Left cardiac atrium (tissue), 4 donors: ENCODE results near the gene RAD50. TPM values are rescaled to one million over a fixed set of nuclear protein-coding genes. Genes with fewer than 3 reads are reported as not detected.

Experiments
- ATAC-seq, 2 donors: fragments of 200-7000 bp; cut with Tn5 transposase; one replicate each; pipeline ENCODE4 v1.9.1; 2020; ENCODE audit warnings: mild to moderate bottlenecking in 2 of 2, moderate library complexity in 2 of 2
- DNase-seq: peaks from one replicate; pipeline ENCODE4 v3.0.0-alpha.2; 2020
- intact Hi-C, 2 donors: fragments of 100-400 bp; cut with DNase I; formaldehyde crosslinking; loops; one replicate each; pipeline versions ENCODE4 v1.14.1 to v1.15.1; 2022 to 2023
- total RNA-seq, 2 donors: library from RNA; stranded (reverse); fragmentation: NEBNext Ultra II Directional; extraction: Animal tissue kit (Norgen Biotek cat#: 25700); gene quantifications; one replicate each; pipeline ENCODE4 v1.2.1, GENCODE V29; 2021
- donor health status: DM: no; HTN: yes; CAD: no.
- donor health status: DM: no; HTN: yes; CAD: no; lungs with severe emphysema.
- donor health status: DM: yes; HTN: yes; CAD: no.
- donor health status: Dilated cardiomyopathy.

RAD50 gene
- total RNA-seq, 2 donors from 2014 or later = 26.7 to 30.2 TPM

GRCh38 chr5:132656774-132657355 lies 100.1 kb downstream of the RAD50 start:
- DNase-seq (no peak), ATAC-seq (no peak)
- intact Hi-C loops = no loop called here

GRCh38 chr5:132657676-132658380 lies 101.1 kb downstream of the RAD50 start, which contains the start of gene IL13:
TSS of gene IL13 (plus strand) at chr5:132658173. CDS start at chr5:132658187, 14 bp downstream.
- DNase-seq (no peak), ATAC-seq (no peak)
- intact Hi-C loops = no loop called here

GRCh38 chr5:132658381-132659302 lies 101.9 kb downstream of the RAD50 start:
- intact Hi-C loops = no loop called here
- ATAC-seq (no peak), DNase-seq (peak; percentile 6)

GRCh38 chr5:132659598-132660493 lies 103.1 kb downstream of the RAD50 start:
- no peak for ATAC-seq
- intact Hi-C loops = no loop called here

GRCh38 chr5:132661231-132662003 lies 104.6 kb downstream of the RAD50 start:
- no peak for ATAC-seq
- no peak for DNase-seq

More at GRCh38 chr5:132659598-132660493, 103.1 kb downstream of the RAD50 start:
- no peak for DNase-seq

GRCh38 chr5:132662004-132662401 lies 105.2 kb downstream of the RAD50 start:
- intact Hi-C loops = no loop called here
- DNase-seq (no peak), ATAC-seq (no peak)

More at GRCh38 chr5:132661231-132662003, 104.6 kb downstream of the RAD50 start:
- intact Hi-C loops = no loop called here

- no peak for ATAC-seq
- no peak for DNase-seq
- intact Hi-C loops = no loop called here
These were observed 106.4 kb downstream of the RAD50 start for GRCh38 chr5:132662925-132663770.

- intact Hi-C loops = no loop called here
- DNase-seq (no peak), ATAC-seq (peak in 1 of 2 donors; percentile 58)
These were observed 107.3 kb downstream of the RAD50 start for GRCh38 chr5:132663771-132664695.

GRCh38 chr5:132664696-132665209 lies 108.0 kb downstream of the RAD50 start:
- intact Hi-C loops = no loop called here
- no peak for ATAC-seq
- DNase-seq = no peak

- no peak for DNase-seq
- intact Hi-C loops = no loop called here
- no peak for ATAC-seq
These were observed 108.8 kb downstream of the RAD50 start for GRCh38 chr5:132665574-132666080.

- DNase-seq (no peak), ATAC-seq (no peak)
- intact Hi-C loops = no loop called here
These were observed 109.7 kb downstream of the RAD50 start for GRCh38 chr5:132666310-132667123.

- intact Hi-C loops = no loop called here
- no peak for DNase-seq
- ATAC-seq = no peak
These were observed 110.5 kb downstream of the RAD50 start for GRCh38 chr5:132667309-132667708.

GRCh38 chr5:132667761-132668705 lies 111.3 kb downstream of the RAD50 start:
- no peak for ATAC-seq
- DNase-seq = no peak
- intact Hi-C loops = no loop called here
